GM19468 (cell line): ENCODE results near the gene PRUNE2.
"Not testable (repeated sequence)": the region's sequence is repeated elsewhere in the genome, so short reads cannot be mapped to it uniquely, and the experiment has no call there.

ENCODE experiments used
- ATAC-seq: cut with Tn5 transposase; IDR thresholded peaks from one replicate; pipeline ENCODE4 v1.9.1; 2021; ENCODE audit warnings: mild to moderate bottlenecking, moderate library complexity, moderate number of reproducible peaks; ENCODE audit not compliant: unreplicated experiment; ENCODE audit errors: extremely low read depth

PRUNE2 gene

GRCh38 chr9:76873056-76873792, 32.7 kb downstream of the PRUNE2 start:
- ATAC-seq, result no peak

GRCh38 chr9:76868897-76869296, 37.0 kb downstream of the PRUNE2 start:
- ATAC-seq, result no peak

- no peak for ATAC-seq
These were observed 39.2 kb downstream of the PRUNE2 start for GRCh38 chr9:76866689-76867088.

- no peak for ATAC-seq
These were observed 42.1 kb downstream of the PRUNE2 start for GRCh38 chr9:76863832-76864231.

GRCh38 chr9:76859860-76860259, 46.1 kb downstream of the PRUNE2 start:
- no peak for ATAC-seq

GRCh38 chr9:76858248-76858647, 47.7 kb downstream of the PRUNE2 start:
- not testable (repeated sequence) for ATAC-seq

- ATAC-seq, result no peak
These were observed 49.9 kb downstream of the PRUNE2 start for GRCh38 chr9:76856016-76856415.

- ATAC-seq, result no peak
These were observed 50.9 kb downstream of the PRUNE2 start for GRCh38 chr9:76855015-76855414.

- no peak for ATAC-seq
These were observed 53.9 kb downstream of the PRUNE2 start for GRCh38 chr9:76852026-76852425.

GRCh38 chr9:76846297-76846696, 59.6 kb downstream of the PRUNE2 start:
- ATAC-seq, result no peak

- ATAC-seq, result no peak
These were observed 60.7 kb downstream of the PRUNE2 start for GRCh38 chr9:76845254-76845653.

GRCh38 chr9:76835571-76836283, 70.2 kb downstream of the PRUNE2 start:
- no peak for ATAC-seq

GRCh38 chr9:76828447-76828846, 77.5 kb downstream of the PRUNE2 start:
- ATAC-seq, result no peak

GRCh38 chr9:76827296-76828080, 78.4 kb downstream of the PRUNE2 start:
- no peak for ATAC-seq

GRCh38 chr9:76820431-76820830, 85.5 kb downstream of the PRUNE2 start:
- no peak for ATAC-seq

GRCh38 chr9:76818271-76818670, 87.6 kb downstream of the PRUNE2 start:
- ATAC-seq, result no peak

- no peak for ATAC-seq
These were observed 88.4 kb downstream of the PRUNE2 start for GRCh38 chr9:76817489-76817888.

GRCh38 chr9:76812591-76812990, 93.3 kb downstream of the PRUNE2 start:
- ATAC-seq, result no peak

GRCh38 chr9:76810377-76810957, 95.4 kb downstream of the PRUNE2 start:
- no peak for ATAC-seq

GRCh38 chr9:76808636-76809035, 97.3 kb downstream of the PRUNE2 start:
- no peak for ATAC-seq

GRCh38 chr9:76803762-76804161, 102.2 kb downstream of the PRUNE2 start:
- no peak for ATAC-seq
